IMR-90 (cell line): ENCODE results near the gene TNFRSF13B. TPM values are rescaled to one million over a fixed set of nuclear protein-coding genes. Genes with fewer than 3 reads are reported as not detected.
"Not testable (repeated sequence)": the region's sequence is repeated elsewhere in the genome, so short reads cannot be mapped to it uniquely, and the experiment has no call there.

Source experiments
- ATAC-seq: fragments of 200-7000 bp; cut with Tn5 transposase; 2 replicates; pipeline ENCODE4 v1.9.1; 2020; ENCODE audit warnings: low read depth, mild to moderate bottlenecking, moderate library complexity
- BruUV-seq: library from RNA; stranded (reverse); fragments of 400-500 nt; replicated peaks from 2 replicates; lab custom pipeline; 2021; lab: Mats Ljungman, UMichigan
- CTCF ChIA-PET: fragments of 300-600 bp; formaldehyde crosslinking; extraction: SDS; loops from one replicate; lab custom pipeline; 2021; ENCODE audit warnings: antibody characterized with exemption; lab: Yijun Ruan, JAX
- POLR2A ChIA-PET: fragments of 300-600 bp; sonication (Branson Sonifier 250); formaldehyde crosslinking; loops from one replicate; lab custom pipeline; 2022; ENCODE audit warnings: antibody characterized with exemption; ENCODE audit not compliant: unreplicated experiment; lab: Charles Lee
- DNase-seq: peaks from one replicate; pipeline ENCODE4 v3.0.0; 2013
- H2AFZ ChIP-seq: replicated peaks from 2 replicates; pipeline ENCODE3; 2013; ENCODE audit warnings: low read length, mild to moderate bottlenecking; ENCODE audit not compliant: poor library complexity
- H2AK5ac ChIP-seq: 2 replicates; pipeline ENCODE4 v1.6.1; 2013; ENCODE audit warnings: low read depth, low read length, inconsistent platforms
- H2AK9ac ChIP-seq: replicated peaks from 2 replicates; pipeline ENCODE3; 2013; ENCODE audit warnings: mild to moderate bottlenecking, low read depth, low read length, moderate library complexity; ENCODE audit not compliant: poor library complexity
- H2BK120ac ChIP-seq: 2 replicates; pipeline ENCODE4 v1.6.1; 2013; ENCODE audit warnings: low read depth, low read length, inconsistent platforms
- H2BK15ac ChIP-seq: 3 replicates; pipeline ENCODE4 v1.6.1; 2013; ENCODE audit warnings: low read depth, low read length, inconsistent platforms
- H2BK20ac ChIP-seq: 2 replicates; pipeline ENCODE4 v1.6.1; 2013; ENCODE audit warnings: low read depth, mild to moderate bottlenecking, inconsistent platforms, low read length, moderate library complexity
- H2BK5ac ChIP-seq: 2 replicates; pipeline ENCODE4 v1.6.1; 2013; ENCODE audit warnings: mild to moderate bottlenecking, low read depth, low read length, inconsistent platforms; ENCODE audit not compliant: poor library complexity, severe bottlenecking
- H3K14ac ChIP-seq: replicated peaks from 2 replicates; pipeline ENCODE4 v1.6.1; 2013; ENCODE audit warnings: low read depth, low read length, inconsistent platforms
- H3K18ac ChIP-seq: 2 replicates; pipeline ENCODE4 v1.6.1; 2013; ENCODE audit warnings: low read depth, low read length, control low read depth
- H3K23ac ChIP-seq: 2 replicates; pipeline ENCODE4 v1.6.1; 2013; ENCODE audit warnings: low read depth, low read length, inconsistent platforms
- H3K27ac ChIP-seq: 2 replicates; pipeline ENCODE4 v1.5.1; 2013; ENCODE audit warnings: mild to moderate bottlenecking, control low read depth, low read length; ENCODE audit not compliant: insufficient read depth
- H3K27me3 ChIP-seq: 2 replicates; pipeline ENCODE4 v1.6.1; 2013; ENCODE audit warnings: low read length; ENCODE audit not compliant: control insufficient read depth, insufficient read depth
- H3K36me3 ChIP-seq: 2 replicates; pipeline ENCODE4 v1.6.1; 2013; ENCODE audit warnings: low read length, mixed read lengths; ENCODE audit not compliant: control insufficient read depth, insufficient read depth
- H3K4ac ChIP-seq: 2 replicates; pipeline ENCODE4 v1.6.1; 2013; ENCODE audit warnings: low read depth, low read length, inconsistent platforms
- H3K4me1 ChIP-seq: 2 replicates; pipeline ENCODE4 v1.6.1; 2013; ENCODE audit warnings: low read length, mixed read lengths; ENCODE audit not compliant: control insufficient read depth, insufficient read depth
- H3K4me2 ChIP-seq: 2 replicates; pipeline ENCODE4 v1.6.1; 2013; ENCODE audit warnings: low read depth, mild to moderate bottlenecking, control low read depth, low read length, moderate library complexity
- H3K4me3 ChIP-seq: 2 replicates; pipeline ENCODE4 v1.5.1; 2013; ENCODE audit warnings: low read depth, mild to moderate bottlenecking, control low read depth, low read length, moderate library complexity; ENCODE audit not compliant: insufficient read depth
- H3K56ac ChIP-seq: 2 replicates; pipeline ENCODE4 v1.6.1; 2013; ENCODE audit warnings: low read length, inconsistent platforms; ENCODE audit not compliant: insufficient read depth; ENCODE audit errors: extremely low read depth
- H3K79me1 ChIP-seq, 2 experiments: 2 replicates each; pipeline ENCODE4 v1.6.1; 2013; ENCODE audit warnings: low read length in 2 of 2, inconsistent platforms in 1 of 2, low read depth in 1 of 2
- H3K9ac ChIP-seq: 2 replicates; pipeline ENCODE4 v1.6.1; 2013; ENCODE audit warnings: low read depth, low read length, control low read depth
- H3K9me1 ChIP-seq: 2 replicates; pipeline ENCODE4 v1.6.1; 2013; ENCODE audit warnings: low read length, inconsistent platforms; ENCODE audit not compliant: insufficient read depth
- H3K9me3 ChIP-seq: 2 replicates; pipeline ENCODE4 v1.6.1; 2013; ENCODE audit warnings: low read length; ENCODE audit not compliant: control insufficient read depth, insufficient read depth
- H4K20me1 ChIP-seq: 2 replicates; pipeline ENCODE4 v1.6.1; 2013; ENCODE audit warnings: low read length, inconsistent platforms; ENCODE audit not compliant: insufficient read depth
- H4K5ac ChIP-seq: 2 replicates; pipeline ENCODE4 v1.6.1; 2013; ENCODE audit warnings: mild to moderate bottlenecking, low read depth, low read length, control low read depth
- H4K8ac ChIP-seq, 2 experiments: 2 replicates each; pipeline ENCODE4 v1.6.1; 2013; ENCODE audit warnings: low read depth in 2 of 2, low read length in 2 of 2, control low read depth in 1 of 2, inconsistent platforms in 1 of 2
- H4K91ac ChIP-seq: 2 replicates; pipeline ENCODE4 v1.6.1; 2013; ENCODE audit warnings: low read depth, low read length, inconsistent platforms; ENCODE audit not compliant: insufficient read depth
- WGBS, 2 experiments: methylation state at CpG; one replicate each; pipeline versions ENCODE4 v1.1.5 to v1.1.7; 2013; ENCODE audit warnings: missing lambda C conversion rate in 2 of 2; ENCODE audit not compliant: insufficient read length in 1 of 2; ENCODE audit errors: extremely low coverage in 2 of 2; 5-methylcytosine and 5-hydroxymethylcytosine counted together
- dilution Hi-C: fragments of 300-500 bp; cut with HindIII; formaldehyde crosslinking; loops from one replicate; pipeline ENCODE4 v1.14.3; 2018; ENCODE audit warnings: low sequenced_read_pairs; ENCODE audit not compliant: unreplicated experiment
- in situ Hi-C: fragments of 300-500 bp; cut with MboI; formaldehyde crosslinking; loops from 3 replicates; pipeline ENCODE4 v1.14.3; 2019; ENCODE audit warnings: low sequenced_read_pairs, inconsistent platforms, mixed read lengths
- intact Hi-C: fragments of 100-400 bp; cut with micrococcal nuclease; formaldehyde crosslinking; loops from 2 replicates; pipeline ENCODE4 v1.10.0; 2022
- polyA plus RNA-seq, 3 experiments: library from polyadenylated mRNA; depleted of rRNA; stranded (reverse); fragments of >200 nt; gene quantifications; 2 replicates each; pipeline ENCODE4 v1.2.3, GENCODE V29; 2012; ENCODE audit warnings: low replicate concordance in 1 of 3
- total RNA-seq: library from RNA; depleted of rRNA; stranded (reverse); fragments of >200 nt; gene quantifications from 2 replicates; pipeline ENCODE4 v1.2.3, GENCODE V29; 2012

Gene TNFRSF13B
- total and polyA plus RNA-seq, 2 of the 4 experiments (the other 2 are of a cell fraction), result not detected

DNA sequence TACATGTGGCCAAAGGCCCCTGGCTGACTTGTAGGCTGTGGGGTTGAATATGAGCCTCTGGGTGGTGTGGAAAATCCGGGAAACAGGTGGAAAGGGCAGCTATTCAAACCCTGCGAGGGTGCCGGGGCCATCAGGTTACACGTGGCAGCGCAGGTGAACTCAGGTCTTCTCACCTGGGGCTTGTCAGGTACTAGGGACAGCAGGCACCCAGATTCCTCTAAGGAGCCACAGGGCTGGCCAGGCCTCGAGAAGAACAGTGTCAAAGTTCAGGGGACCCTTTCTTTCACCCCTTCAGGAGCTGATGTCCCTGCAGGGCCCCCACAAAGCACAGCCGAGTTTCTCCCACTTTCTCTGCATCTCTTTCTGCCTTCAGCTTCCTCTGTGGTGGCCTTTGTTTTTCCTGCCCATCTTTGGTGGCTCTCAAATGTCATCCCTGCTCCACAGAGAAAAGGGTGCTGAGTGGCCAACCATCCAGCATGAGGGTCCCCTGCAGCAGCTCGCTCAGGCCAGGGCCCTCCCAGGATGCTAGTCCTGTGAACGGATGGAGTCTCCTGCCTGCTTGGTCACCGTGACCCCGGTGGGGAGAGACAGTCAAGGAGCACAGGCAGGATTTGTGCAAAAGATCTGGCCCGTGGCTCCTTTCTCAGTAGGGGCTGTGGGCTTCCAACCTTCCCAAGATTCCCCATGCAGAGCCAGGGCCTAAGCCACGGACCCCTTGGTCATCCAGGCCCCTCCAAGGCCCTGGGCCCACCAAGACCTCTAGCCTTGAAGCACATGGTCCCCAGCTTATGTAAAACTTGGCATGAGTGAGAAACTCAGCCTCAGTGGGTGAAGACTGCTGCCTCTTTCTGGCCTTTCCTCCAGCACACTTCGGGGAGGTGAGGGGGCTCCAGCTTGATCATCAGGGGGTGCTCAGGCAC lies 42.2 kb upstream of the TNFRSF13B start:
- H4K8ac ChIP-seq, H3K9ac ChIP-seq, ATAC-seq, H3K79me1 ChIP-seq, H3K4me3 ChIP-seq, H4K20me1 ChIP-seq, DNase-seq, H3K9me1 ChIP-seq, H2AK9ac ChIP-seq, H2AK5ac ChIP-seq, H2BK15ac ChIP-seq, CTCF ChIA-PET, H3K9me3 ChIP-seq, dilution Hi-C loops, H3K27ac ChIP-seq, H3K14ac ChIP-seq, H3K18ac ChIP-seq, H4K5ac ChIP-seq, H3K36me3 ChIP-seq, H3K4me2 ChIP-seq, H3K56ac ChIP-seq, H2BK20ac ChIP-seq, H2AFZ ChIP-seq, H3K27me3 ChIP-seq, H2BK5ac ChIP-seq, intact Hi-C loops, POLR2A ChIA-PET, H3K4me1 ChIP-seq, BruUV-seq, H3K4ac ChIP-seq, H4K91ac ChIP-seq, H3K23ac ChIP-seq, H2BK120ac ChIP-seq: not testable (repeated sequence)
- in situ Hi-C loops, result loop anchor here (25.0 kb wide), 1 partner anchor 623 kb away; no protein-coding TSS in a partner anchor
- WGBS, 2 experiments, result 88% methylated on average over 8 of the region's 14 CpGs; no CpG with 5 or more reads in 1 of the 2 experiments
